PC-3 (cell line): ENCODE measurements around the gene ZACN. TPM values are rescaled to one million over a fixed set of nuclear protein-coding genes. Genes with fewer than 3 reads are reported as not detected.

Experiments
- ATAC-seq: fragments of 200-7000 bp; cut with Tn5 transposase; 2 replicates; pipeline ENCODE4 v1.9.1; 2020; ENCODE audit warnings: mild to moderate bottlenecking, moderate library complexity
- BruUV-seq: library from RNA; stranded (reverse); fragments of 400-500 nt; replicated peaks from 2 replicates; lab custom pipeline; 2021; lab: Mats Ljungman, UMichigan
- CTCF ChIA-PET: fragments of 300-600 bp; sonication (Branson Sonifier 250); formaldehyde crosslinking; loops from one replicate; lab custom pipeline; 2022; ENCODE audit warnings: antibody characterized with exemption; lab: Charles Lee
- POLR2A ChIA-PET: fragments of 300-600 bp; sonication (Branson Sonifier 250); formaldehyde crosslinking; loops from one replicate; lab custom pipeline; 2022; ENCODE audit warnings: antibody characterized with exemption; ENCODE audit not compliant: unreplicated experiment; lab: Charles Lee
- DNase-seq: peaks from one replicate; pipeline ENCODE4 v3.0.0-alpha.2; 2015
- H2AFZ ChIP-seq: fragments of 300-600 bp; sonication (generic); 2 replicates; pipeline ENCODE4 v1.6.0; 2016; ENCODE audit warnings: antibody characterized with exemption, low read length
- H3F3A ChIP-seq: fragments of 300-600 bp; sonication (generic); one replicate; pipeline ENCODE4 v1.6.0; 2017; ENCODE audit warnings: antibody characterized with exemption, low read length, control low read depth, mild to moderate bottlenecking; ENCODE audit not compliant: unreplicated experiment
- H3K27ac ChIP-seq: fragments of 300-600 bp; sonication (generic); 2 replicates; pipeline ENCODE4 v1.5.1; 2016; ENCODE audit warnings: mild to moderate bottlenecking, low read length
- H3K27me3 ChIP-seq: fragments of 300-600 bp; sonication (generic); 2 replicates; pipeline ENCODE4 v1.6.1; 2016; ENCODE audit warnings: low read length, mixed read lengths
- H3K36me3 ChIP-seq: fragments of 300-600 bp; sonication (generic); 2 replicates; pipeline ENCODE4 v1.6.1; 2016; ENCODE audit warnings: low read depth, mixed run types, low read length, mixed read lengths
- H3K4me1 ChIP-seq: fragments of 300-600 bp; sonication (generic); 2 replicates; pipeline ENCODE4 v1.5.1; 2016; ENCODE audit warnings: low read length; ENCODE audit not compliant: insufficient read depth
- H3K4me2 ChIP-seq: fragments of 300-600 bp; sonication (generic); 2 replicates; pipeline ENCODE4 v1.6.0; 2016; ENCODE audit warnings: low read length
- H3K4me3 ChIP-seq: fragments of 300-600 bp; sonication (generic); 2 replicates; pipeline ENCODE4 v1.5.1; 2016; ENCODE audit warnings: mild to moderate bottlenecking, low read length, mixed read lengths
- H3K79me2 ChIP-seq: fragments of 300-600 bp; sonication (generic); 2 replicates; pipeline ENCODE4 v1.6.1; 2017; ENCODE audit warnings: low read length, mixed read lengths
- H3K9ac ChIP-seq: fragments of 300-600 bp; sonication (generic); 2 replicates; pipeline ENCODE4 v1.6.0; 2016; ENCODE audit warnings: mild to moderate bottlenecking, low read length
- H3K9me2 ChIP-seq: fragments of 300-600 bp; sonication (generic); replicated peaks from 2 replicates; pipeline ENCODE4 v1.6.1; 2016; ENCODE audit warnings: mixed run types, low read length, mixed read lengths
- H3K9me3 ChIP-seq: fragments of 300-600 bp; sonication (generic); 2 replicates; pipeline ENCODE4 v1.6.1; 2016; ENCODE audit warnings: low read length, mixed read lengths
- H4K20me1 ChIP-seq: fragments of 300-600 bp; sonication (generic); 2 replicates; pipeline ENCODE4 v1.6.1; 2016; ENCODE audit warnings: low read length, mixed read lengths
- EZH2 ChIP-seq: fragments of 300-600 bp; sonication (generic); IDR thresholded peaks from one replicate; pipeline ENCODE4 v1.6.1; 2017; ENCODE audit warnings: antibody characterized with exemption, mild to moderate bottlenecking, low read length; ENCODE audit not compliant: unreplicated experiment
- EZH2phosphoT487 ChIP-seq: fragments of 300-600 bp; sonication (generic); IDR thresholded peaks from 2 replicates; pipeline ENCODE4 v1.6.1; 2018; ENCODE audit warnings: mild to moderate bottlenecking, antibody characterized with exemption, low read length, borderline replicate concordance
- intact Hi-C: fragments of 100-400 bp; cut with micrococcal nuclease; formaldehyde crosslinking; loops from 2 replicates; pipeline ENCODE4 v1.9.0; 2023
- total RNA-seq: library from RNA; depleted of rRNA; stranded (reverse); fragments of >200 nt; gene quantifications from 2 replicates; pipeline ENCODE4 v1.2.3, GENCODE V29; 2014
- TF ChIP-seq, protein P1 (sequence below): fragments of 300-600 bp; sonication (generic); conservative IDR thresholded peaks from 2 replicates; pipeline ENCODE4 v1.5.1; 2017; ENCODE audit warnings: antibody characterized with exemption, low read depth, mild to moderate bottlenecking, low read length

Gene ZACN
- total RNA-seq, 1 experiment from 2014 or later: 0.11 TPM

DNA sequence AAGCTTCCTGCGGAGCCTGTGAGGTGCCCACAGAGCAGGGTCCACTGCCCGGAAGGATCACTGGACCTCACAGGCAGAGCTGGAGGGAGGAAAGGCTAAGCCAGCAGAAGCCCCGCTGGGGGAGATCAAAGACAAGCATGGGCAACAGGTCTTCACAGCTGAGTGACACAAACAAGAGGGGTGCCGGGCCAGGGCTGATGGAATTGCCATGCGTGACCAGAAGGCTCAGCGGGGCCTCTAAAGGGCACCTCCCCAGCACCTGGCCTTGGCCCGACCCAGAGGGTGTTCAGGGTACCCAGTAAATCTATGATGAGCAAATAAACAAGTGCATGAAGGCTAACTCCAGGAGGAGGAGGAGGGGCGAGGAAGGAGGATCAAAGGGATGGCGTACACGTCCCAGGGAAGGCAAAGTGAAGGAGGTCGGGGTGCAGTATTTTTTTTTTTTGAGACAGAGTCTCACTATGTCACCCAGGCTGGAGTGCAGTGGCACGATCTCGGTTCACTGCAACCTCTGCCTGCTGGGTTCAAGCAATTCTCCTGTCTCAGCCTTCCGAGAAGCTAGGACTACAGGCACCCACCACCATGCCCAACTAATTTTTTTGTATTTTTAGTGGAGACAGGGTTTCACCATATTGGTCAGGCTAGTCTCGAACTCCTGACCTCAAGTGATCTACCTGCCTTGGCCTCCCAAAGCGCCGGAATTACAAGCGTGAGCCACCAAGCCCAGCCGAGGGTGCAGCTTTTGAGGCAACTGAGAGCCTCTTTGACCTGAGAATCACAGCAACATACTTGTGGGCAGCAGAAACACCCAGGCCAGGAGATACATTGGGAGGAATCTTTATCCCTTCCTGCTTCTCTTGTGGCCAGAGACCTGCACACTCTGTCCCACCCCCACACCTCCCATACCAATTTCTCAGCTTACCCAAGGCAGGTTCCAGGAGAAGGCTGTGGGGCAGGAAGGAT lies 40.7 kb downstream of the ZACN start:
- intact Hi-C loops: no loop called here
- DNase-seq: no peak
- BruUV-seq: no TSS peak

DNA sequence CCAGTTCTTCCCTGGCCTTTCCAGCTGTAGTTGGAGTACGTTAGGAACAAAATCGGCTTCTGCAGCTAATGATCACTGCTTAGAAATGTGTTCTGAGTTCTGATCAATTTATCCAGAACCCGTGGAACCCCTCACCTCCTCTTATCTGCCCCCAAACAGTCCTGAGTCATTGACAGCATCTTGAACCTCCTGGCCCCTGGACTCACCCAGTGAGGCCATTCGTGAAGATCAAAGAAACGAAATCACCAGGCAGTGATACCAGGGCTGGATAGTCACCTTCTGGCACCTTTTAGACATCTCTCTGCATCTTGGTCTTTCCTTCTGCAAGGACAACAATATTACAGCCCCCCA lies 41.7 kb downstream of the ZACN start:
- Histone ChIP-seq H3K9ac (no peak overlapping the region), H3K4me3 (no peak overlapping the region), H2AFZ (no peak overlapping the region), H3K79me2 (no peaks in the 10 kb centered on the region), H4K20me1 (no peaks in the 10 kb centered on the region), H3K9me2 (no peaks in the 10 kb centered on the region), H3K27me3 (no peaks in the 10 kb centered on the region), H3K9me3 (no peaks in the 10 kb centered on the region), H3K4me1 (peaks cover 4% of the 10 kb centered on the region; the same call in 1 of the 2 replicates), H3F3A (no peaks in the 10 kb centered on the region), H3K36me3 (no peaks in the 10 kb centered on the region), H3K27ac (no peak overlapping the region), H3K4me2 (no peak overlapping the region)
- TF ChIP-seq EZH2phosphoT487: no peak
- TF ChIP-seq, protein P1, sequence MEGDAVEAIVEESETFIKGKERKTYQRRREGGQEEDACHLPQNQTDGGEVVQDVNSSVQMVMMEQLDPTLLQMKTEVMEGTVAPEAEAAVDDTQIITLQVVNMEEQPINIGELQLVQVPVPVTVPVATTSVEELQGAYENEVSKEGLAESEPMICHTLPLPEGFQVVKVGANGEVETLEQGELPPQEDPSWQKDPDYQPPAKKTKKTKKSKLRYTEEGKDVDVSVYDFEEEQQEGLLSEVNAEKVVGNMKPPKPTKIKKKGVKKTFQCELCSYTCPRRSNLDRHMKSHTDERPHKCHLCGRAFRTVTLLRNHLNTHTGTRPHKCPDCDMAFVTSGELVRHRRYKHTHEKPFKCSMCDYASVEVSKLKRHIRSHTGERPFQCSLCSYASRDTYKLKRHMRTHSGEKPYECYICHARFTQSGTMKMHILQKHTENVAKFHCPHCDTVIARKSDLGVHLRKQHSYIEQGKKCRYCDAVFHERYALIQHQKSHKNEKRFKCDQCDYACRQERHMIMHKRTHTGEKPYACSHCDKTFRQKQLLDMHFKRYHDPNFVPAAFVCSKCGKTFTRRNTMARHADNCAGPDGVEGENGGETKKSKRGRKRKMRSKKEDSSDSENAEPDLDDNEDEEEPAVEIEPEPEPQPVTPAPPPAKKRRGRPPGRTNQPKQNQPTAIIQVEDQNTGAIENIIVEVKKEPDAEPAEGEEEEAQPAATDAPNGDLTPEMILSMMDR: no peak
- TF ChIP-seq EZH2: no peak
- intact Hi-C loops: loop anchor here (1.0 kb wide), 3 partner anchors 27 to 159 kb away; no protein-coding TSS in a partner anchor
- DNase-seq (no peak), ATAC-seq (no peak)
- CTCF ChIA-PET: interaction anchor here (0.5 to 1.3 kb wide), 4 partner anchors 61 to 178 kb away, joined by 3 to 15 read pairs (median 8); no protein-coding TSS in a partner anchor
- BruUV-seq: no TSS peak
- POLR2A ChIA-PET: no interaction called here

More for the DNA sequence above, 40.7 kb downstream of the ZACN start:
- Histone ChIP-seq H3K9ac (no peak overlapping the region), H3K27me3 (no peaks in the 10 kb centered on the region), H3K27ac (no peak overlapping the region), H3F3A (no peaks in the 10 kb centered on the region), H4K20me1 (no peaks in the 10 kb centered on the region), H3K4me1 (peaks cover 4% of the 10 kb centered on the region; the same call in 1 of the 2 replicates), H3K9me3 (no peaks in the 10 kb centered on the region), H3K4me3 (no peak overlapping the region), H2AFZ (no peak overlapping the region), H3K79me2 (no peaks in the 10 kb centered on the region), H3K4me2 (no peak overlapping the region), H3K36me3 (no peaks in the 10 kb centered on the region), H3K9me2 (no peaks in the 10 kb centered on the region)
- CTCF ChIA-PET: interaction anchor here (0.5 to 0.6 kb wide), 3 partner anchors 66 to 179 kb away, joined by 3 to 5 read pairs (median 4); no protein-coding TSS in a partner anchor
- no peak for ATAC-seq
- POLR2A ChIA-PET: no interaction called here
- no peak for TF ChIP-seq EZH2
- TF ChIP-seq, protein P1: no peak
- no peak for TF ChIP-seq EZH2phosphoT487
